HG02840 (cell line): Measurements from ENCODE around the gene TEX261.
A peak's percentile ranks its signal among the peaks of the same experiment; 100 is the strongest.
"Not testable (repeated sequence)": the region's sequence is repeated elsewhere in the genome, so short reads cannot be mapped to it uniquely, and the experiment has no call there.

ENCODE experiments used
- ATAC-seq: cut with Tn5 transposase; IDR thresholded peaks from one replicate; pipeline ENCODE4 v1.9.1; 2021; ENCODE audit warnings: mild to moderate bottlenecking, moderate library complexity, moderate number of reproducible peaks; ENCODE audit not compliant: unreplicated experiment, low FRiP score

The TEX261 gene

DNA sequence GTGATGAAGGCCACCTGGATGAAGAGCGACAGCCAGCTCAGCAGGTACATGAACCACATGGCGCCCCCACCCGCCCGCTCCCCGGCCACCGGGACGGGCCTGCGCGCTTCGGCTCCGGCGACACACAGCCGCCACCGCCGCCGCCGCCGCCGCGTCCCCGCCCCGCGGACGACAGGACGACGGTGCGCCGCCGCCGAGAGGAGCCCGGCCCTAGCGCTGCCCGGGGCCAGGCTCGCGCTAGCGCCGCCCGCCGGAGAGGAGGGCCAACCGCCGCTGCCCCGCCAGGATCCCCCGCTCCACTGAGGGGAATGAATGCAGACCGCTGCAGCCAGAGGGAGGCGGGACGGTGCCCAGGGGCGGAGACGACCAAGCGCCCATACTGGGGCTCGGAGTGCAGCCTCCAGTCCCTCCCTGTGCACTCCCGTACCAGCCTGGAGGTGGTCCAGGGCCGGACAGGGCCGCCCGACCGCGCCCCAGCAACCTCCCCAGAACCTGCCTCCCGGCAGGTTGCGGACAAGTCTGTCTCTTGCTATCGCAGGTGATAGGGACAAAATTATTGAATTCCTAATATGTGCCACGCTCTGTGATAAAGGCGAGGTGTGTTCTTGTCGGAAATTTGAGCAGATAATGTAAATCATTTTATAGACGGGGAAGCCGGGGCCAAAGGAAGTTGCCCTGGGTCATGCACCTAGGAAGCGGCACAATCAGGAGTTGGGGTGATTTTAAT is at the start of gene TEX261:
TEX261 (minus strand) TSS at position 175 of the 727 bp plus-strand sequence; CDS start at position 59, 116 bp downstream.
- ATAC-seq: peak; percentile 91

DNA sequence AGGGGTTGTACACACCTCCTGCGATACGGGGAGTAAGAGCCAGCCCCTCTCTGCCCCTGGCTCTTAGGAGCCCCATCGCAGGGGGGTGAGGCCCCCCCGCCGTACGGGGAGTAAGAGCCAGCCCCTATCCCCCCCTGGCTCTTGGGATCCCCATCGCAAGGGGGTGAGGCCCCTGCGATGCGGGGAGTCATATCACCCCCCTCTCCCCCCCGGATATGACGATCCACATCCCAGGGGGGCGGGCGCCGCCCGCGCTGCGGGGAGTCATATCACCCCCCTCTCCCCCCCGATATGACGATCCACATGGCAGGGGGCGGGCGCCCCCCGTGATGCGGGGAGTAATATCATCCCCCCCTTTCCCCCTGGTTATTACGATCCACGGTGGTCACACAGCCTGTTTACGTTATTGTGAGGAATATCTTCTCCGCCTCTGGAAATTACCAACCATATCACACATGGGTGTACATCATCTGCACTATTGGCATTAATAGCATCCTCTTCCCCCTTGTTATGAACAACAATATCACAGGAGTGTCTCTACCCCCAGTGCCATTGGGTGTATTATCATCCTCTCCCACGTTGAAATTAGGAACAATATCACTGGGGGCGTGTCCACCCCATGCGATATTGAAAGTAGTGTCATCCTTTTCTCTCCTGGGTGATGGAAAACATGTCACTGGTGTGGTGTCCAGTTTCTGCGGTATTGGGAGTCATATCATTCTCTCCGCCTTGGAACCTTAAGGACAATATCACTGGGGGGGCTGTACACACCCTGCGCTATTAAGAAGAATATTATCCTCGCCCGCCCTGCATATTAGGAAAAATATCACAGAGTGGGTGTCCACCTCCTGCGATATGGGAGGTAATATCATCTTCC is 49.1 kb upstream of the TEX261 start:
- no peak for ATAC-seq

- no peak for ATAC-seq
These were observed 47.6 kb upstream of the TEX261 start for GRCh38 chr2:71042287-71042686.

DNA sequence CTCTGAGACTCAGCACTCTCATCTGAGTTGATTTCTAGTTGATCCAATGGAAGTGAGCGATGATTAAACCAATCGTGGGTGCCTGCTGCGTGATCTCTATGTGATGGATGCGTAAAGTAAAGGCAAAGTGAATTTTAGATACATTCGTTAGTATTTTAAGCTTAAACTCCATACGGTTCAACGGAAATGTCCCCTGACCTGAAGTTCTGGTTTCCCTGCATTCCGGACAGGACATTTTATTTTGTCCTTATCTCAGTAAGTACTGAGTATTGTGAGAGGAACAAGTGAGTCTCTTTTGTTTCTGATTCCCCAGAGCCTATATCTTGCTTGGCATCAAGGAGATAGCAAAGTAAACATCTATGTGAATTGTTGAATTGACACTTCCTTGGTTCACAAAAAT is 41.6 kb upstream of the TEX261 start:
- ATAC-seq: not testable (repeated sequence)

DNA sequence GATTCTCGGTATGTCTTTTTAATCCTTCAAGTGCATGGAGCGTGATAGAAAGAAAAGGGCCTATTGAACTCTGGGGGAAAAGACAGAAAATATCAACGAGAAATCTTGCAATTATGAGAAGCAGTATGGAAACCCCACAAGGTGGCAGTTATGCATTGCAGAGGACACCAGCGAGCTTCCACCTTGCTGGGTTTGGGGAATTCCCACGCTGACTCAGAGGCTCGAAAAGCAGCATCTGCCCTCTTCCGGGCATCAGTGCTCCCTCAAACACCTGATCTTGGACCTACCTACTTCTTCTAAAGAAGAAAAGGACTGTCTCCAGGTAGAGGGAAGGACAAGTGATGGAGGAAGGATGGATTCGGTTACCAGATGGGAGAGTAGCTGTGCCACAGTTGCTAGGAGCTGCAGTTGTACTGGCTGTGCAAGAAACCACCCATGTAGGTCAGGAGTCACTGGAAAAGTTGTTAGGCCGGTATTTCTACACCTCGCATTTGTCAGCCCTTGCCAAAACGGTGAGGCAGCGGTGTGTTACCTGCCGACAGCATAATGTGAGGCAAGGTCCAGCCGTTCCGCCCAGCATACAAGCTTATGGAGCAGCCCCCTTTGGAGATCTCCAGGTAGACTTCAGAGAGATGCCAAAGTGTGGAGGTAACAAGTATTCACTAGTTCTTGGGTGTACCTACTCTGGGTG is 29.0 kb upstream of the TEX261 start:
- not testable (repeated sequence) for ATAC-seq

DNA sequence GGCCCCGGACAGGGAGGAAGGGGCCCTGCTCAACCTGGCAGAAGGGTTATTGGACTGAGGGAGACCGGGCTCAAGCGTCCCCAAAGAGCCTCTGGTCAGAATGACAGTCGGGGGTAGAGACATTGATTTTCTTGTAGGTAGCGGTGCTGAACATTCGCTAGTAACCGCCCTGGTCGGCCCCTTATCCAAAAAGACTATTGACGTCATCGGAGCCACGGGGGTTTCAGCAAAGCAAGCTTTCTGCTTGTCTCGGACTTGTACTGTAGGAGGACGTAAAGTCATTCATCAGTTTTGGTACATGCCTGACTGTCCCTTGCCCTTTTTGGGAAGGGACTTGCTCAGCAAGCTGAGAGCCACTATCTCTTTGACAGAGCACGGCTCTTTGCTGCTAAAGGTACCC is 26.7 kb upstream of the TEX261 start:
- ATAC-seq: not testable (repeated sequence)

DNA sequence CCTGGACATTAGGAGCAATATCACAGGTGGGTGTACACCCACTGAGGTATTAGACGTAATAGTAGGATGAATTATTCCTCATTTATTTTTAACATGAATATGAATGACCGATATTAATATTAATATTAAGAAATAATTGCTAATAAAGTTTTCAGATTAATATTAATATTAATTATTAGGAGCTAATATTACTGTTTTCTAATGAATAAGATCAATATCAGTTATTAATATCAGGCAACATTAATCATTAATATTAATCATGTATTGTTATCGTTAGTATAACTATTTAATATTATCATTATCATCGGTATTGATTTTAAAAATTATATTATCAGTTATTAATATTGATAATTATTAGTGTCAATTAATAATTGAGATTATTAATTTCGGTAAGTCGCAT is 25.3 kb upstream of the TEX261 start:
- not testable (repeated sequence) for ATAC-seq

DNA sequence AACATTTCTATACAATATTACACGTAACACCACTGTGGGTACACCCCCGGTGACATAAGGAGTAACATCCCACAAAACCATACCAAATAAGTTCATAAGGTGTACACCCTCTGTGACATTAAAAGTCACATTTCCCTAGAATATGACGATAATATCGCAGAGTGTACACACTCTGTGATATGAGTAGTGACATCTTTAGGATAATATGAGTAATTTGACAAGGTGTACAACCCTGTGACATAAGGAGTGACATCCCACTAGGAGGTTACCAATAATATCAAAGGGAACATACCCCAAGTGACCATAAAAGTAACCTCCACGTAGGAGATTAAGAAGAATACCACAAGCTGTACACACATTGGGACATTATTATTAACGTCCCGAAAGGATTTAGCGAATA is 24.0 kb upstream of the TEX261 start:
- ATAC-seq: no peak

GRCh38 chr2:71011786-71012185 is 17.1 kb upstream of the TEX261 start:
- ATAC-seq: not testable (repeated sequence)

DNA sequence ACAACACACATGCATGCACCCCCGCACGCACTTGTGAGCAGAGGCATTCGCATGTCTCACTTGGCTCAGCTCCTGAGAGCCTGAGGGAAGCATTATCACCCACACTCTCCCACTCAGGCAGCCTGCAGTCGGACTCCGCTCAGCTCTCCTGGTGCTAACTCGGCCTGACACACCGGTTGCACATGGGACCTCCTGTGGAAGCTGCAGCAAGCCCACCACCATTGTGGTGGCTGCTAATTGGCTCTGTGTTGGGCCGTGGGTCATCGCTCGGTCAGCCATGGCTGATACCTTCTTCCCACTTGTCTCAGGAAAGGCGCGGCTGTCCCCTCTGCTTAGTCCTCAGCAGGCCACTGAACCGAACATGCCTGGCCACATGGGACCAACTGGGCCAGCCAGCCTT is 13.7 kb upstream of the TEX261 start:
- ATAC-seq: no peak

DNA sequence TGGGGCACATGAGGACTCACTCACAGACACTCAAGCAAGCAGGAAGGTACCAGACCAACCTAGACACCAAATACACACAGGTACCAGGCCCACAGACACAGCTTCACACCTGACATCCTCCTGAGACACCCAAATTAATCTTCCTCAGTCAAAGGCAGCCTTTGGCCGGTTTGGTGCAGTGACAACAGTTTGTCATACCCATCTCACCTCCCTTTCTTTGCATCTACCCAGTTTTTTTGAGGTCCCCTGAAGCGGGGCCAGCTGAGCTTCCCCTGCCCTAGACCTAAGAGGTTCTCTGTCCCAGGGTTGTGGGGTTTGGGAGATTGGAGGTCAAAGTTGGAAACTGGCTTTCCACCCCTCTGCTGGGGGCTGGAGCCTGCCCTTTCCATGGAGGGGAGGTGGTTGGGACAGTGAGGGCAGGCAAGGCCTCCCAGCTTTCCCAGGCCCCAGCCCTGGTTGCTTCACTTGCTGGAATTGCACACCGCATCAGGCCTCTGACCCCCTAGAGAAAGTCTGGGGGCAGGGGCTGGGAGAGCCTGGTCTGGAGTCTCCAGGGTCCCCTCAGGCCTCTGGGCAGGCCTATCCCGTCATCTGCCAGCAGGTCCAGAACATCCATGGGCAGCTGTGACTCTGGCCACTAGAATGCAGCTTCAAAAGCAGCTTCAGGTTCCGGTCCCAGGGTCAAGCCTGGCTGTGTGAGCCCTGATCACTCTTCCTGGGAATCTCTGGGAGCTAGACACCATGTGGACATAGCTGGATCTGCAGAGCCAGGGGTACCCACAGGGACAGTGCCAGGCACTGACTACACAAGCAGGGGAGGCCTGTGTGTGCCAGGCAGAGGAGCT is 12.5 kb upstream of the TEX261 start:
- ATAC-seq: no peak

GRCh38 chr2:71006323-71006722 is 11.7 kb upstream of the TEX261 start:
- ATAC-seq: no peak

GRCh38 chr2:71005271-71006202 is 10.9 kb upstream of the TEX261 start:
- no peak for ATAC-seq

- ATAC-seq: no peak
These were observed 10.2 kb upstream of the TEX261 start for GRCh38 chr2:71004857-71005256.

- no peak for ATAC-seq
These were observed 9.5 kb upstream of the TEX261 start for GRCh38 chr2:71003966-71004755.

DNA sequence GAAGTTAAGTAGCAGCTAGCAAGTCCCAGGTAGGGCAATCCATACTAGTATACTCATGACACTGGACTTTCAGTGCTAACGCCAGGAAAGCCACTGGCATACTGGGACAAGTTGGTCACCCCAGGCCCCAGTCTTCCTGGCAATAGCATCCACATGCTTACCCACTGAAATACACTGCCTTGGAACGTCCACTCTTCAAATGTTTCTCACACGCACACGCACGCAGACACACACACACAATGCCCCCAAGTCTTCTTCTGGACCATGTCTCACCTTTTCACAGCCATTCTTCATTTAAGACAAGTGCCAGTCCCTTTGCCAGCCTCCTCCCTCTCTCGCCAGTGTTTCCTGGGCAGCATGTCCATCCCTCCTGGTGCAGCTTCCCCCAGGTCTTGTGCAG is 8.7 kb upstream of the TEX261 start:
- no peak for ATAC-seq

GRCh38 chr2:71001981-71002570 is 7.4 kb upstream of the TEX261 start:
- no peak for ATAC-seq

DNA sequence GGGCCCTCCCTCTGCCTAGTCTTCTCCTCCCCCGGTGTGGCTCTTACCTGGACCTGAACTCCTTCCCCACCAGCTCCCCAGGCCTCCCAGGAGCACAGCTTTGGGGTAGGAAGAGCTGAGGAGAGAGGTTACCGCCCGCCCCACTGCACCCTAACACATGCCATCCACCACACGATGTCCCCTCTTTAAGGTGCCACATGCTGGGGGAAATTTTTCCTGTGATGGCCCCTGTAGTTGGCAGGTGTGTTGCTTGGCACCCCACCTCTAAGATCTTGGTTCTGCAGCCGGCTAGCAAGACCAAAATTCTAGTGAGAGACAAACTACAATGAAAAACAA is 6.9 kb upstream of the TEX261 start:
- ATAC-seq: no peak
